Vagina (tissue), 2 donors: ENCODE results near the gene DRAXIN.

Experiments used
- CTCF ChIP-seq, 3 experiments: fragments of 450-650 bp in 2 of 3; fragments of 200-600 bp in 1 of 3; sonication (generic) in 1 of 3; IDR thresholded peaks; one replicate each; pipeline ENCODE4 v1.5.1; 2017 to 2019; ENCODE audit warnings: antibody characterized with exemption in 3 of 3, mild to moderate bottlenecking in 2 of 3, moderate library complexity in 2 of 3
- POLR2A ChIP-seq, 2 donors: fragments of 450-650 bp; IDR thresholded peaks; one replicate each; pipeline ENCODE4 v1.6.1; 2017; ENCODE audit warnings: antibody characterized with exemption in 2 of 2, mild to moderate bottlenecking in 2 of 2, moderate library complexity in 2 of 2
- POLR2AphosphoS5 ChIP-seq, 2 donors: sonication (generic); formaldehyde crosslinking; IDR thresholded peaks; one replicate each; pipeline ENCODE4 v1.9.0; 2017; ENCODE audit warnings: antibody characterized with exemption in 2 of 2, mild to moderate bottlenecking in 2 of 2, low read depth in 1 of 2; ENCODE audit not compliant: insufficient read depth in 1 of 2

- TF ChIP-seq CTCF (IDR thresholded peaks at IDR 0.05), result no peak
- TF ChIP-seq POLR2A (IDR thresholded peaks at IDR 0.05), result no peak
- no peak for TF ChIP-seq POLR2AphosphoS5 (IDR thresholded peaks at IDR 0.05; ENCODE audit: insufficient read depth in 1 of 2, low read depth in 1 of 2)
These were observed 55.4 kb downstream of the DRAXIN start for GRCh38 chr1:11746795-11747487.
